A549 (cell line): ENCODE measurements around the gene FARSB.

Experiments used
- CEBPB ChIP-seq, 2 experiments: fragments of >200 bp in 1 of 2; sonication (Bioruptor Twin) in 1 of 2; formaldehyde crosslinking in 1 of 2; IDR thresholded peaks; 2 replicates each; pipeline ENCODE4 v1.6.1; 2012 to 2016
- CHD2 ChIP-seq: fragments of 150-350 bp; IDR thresholded peaks from 2 replicates; pipeline ENCODE4 v1.6.1; 2014; ENCODE audit warnings: low read length; ENCODE audit not compliant: partially characterized antibody
- CTCF ChIP-seq: fragments of >200 bp; sonication (Bioruptor Twin); formaldehyde crosslinking; IDR thresholded peaks from 3 replicates; pipeline ENCODE4 v1.5.1; 2016
- EP300 ChIP-seq, 2 experiments: fragments of >200 bp; sonication (Bioruptor Twin); formaldehyde crosslinking; IDR thresholded peaks; 2 replicates in 1 of 2; 3 replicates in 1 of 2; pipeline ENCODE4 v1.6.1; 2016 to 2017
- GATA3 ChIP-seq: IDR thresholded peaks from 2 replicates; pipeline ENCODE4 v1.6.1; 2012; ENCODE audit warnings: borderline replicate concordance
- MYC ChIP-seq: IDR thresholded peaks from 2 replicates; pipeline ENCODE4 v1.6.1; 2012; ENCODE audit warnings: mild to moderate bottlenecking, inconsistent platforms, low read length, improper control_type of control experiment, borderline replicate concordance
- POLR2A ChIP-seq: IDR thresholded peaks from 2 replicates; pipeline ENCODE4 v1.6.1; 2012; ENCODE audit warnings: mild to moderate bottlenecking, low read length
- POLR2AphosphoS2 ChIP-seq: conservative IDR thresholded peaks from 2 replicates; pipeline ENCODE4 v1.6.1; 2012; ENCODE audit warnings: low read length, improper control_type of control experiment, inconsistent platforms
- RCOR1 ChIP-seq: fragments of 150-350 bp; IDR thresholded peaks from 2 replicates; pipeline ENCODE4 v1.6.1; 2014; ENCODE audit warnings: antibody characterized with exemption, low read length, low read depth
- REST ChIP-seq: fragments of 200-600 bp; sonication (generic); IDR thresholded peaks from 2 replicates; pipeline ENCODE4 v1.6.1; 2016; ENCODE audit warnings: antibody characterized with exemption, mild to moderate bottlenecking, moderate library complexity
- RFX5 ChIP-seq: fragments of 450-650 bp; IDR thresholded peaks from 2 replicates; pipeline ENCODE4 v1.7.1; 2014; ENCODE audit warnings: antibody characterized with exemption, mild to moderate bottlenecking, moderate library complexity
- TP53 ChIP-seq: fragments of 250-450 bp; sonication (Bioruptor Pico); IDR thresholded peaks from 2 replicates; pipeline ENCODE4 v1.5.0; 2021; ENCODE audit warnings: mild to moderate bottlenecking, moderate library complexity
- USF2 ChIP-seq: fragments of 450-650 bp; IDR thresholded peaks from 2 replicates; pipeline ENCODE4 v1.6.1; 2014; ENCODE audit warnings: antibody characterized with exemption

- no peak for TF ChIP-seq CTCF
- TF ChIP-seq EP300 (IDR thresholded peaks at IDR 0.05), result no peak
- TF ChIP-seq CEBPB (IDR thresholded peaks at IDR 0.05), result no peak
- TF ChIP-seq RFX5, result no peak
- TF ChIP-seq TP53 (CRISPR knock-in tag), result no peak
- TF ChIP-seq GATA3, result no peak
- no peak for TF ChIP-seq CHD2
- no peak for TF ChIP-seq POLR2A
- TF ChIP-seq MYC, result no peak
- no peak for TF ChIP-seq POLR2AphosphoS2
- no peak for TF ChIP-seq USF2
- no peak for TF ChIP-seq RCOR1
- TF ChIP-seq REST, result no peak
These were observed 27.9 kb upstream of the FARSB start for GRCh38 chr2:222683805-222684204.
